OCI-LY7 (cell line): ENCODE data around the gene AURKB. TPM values are rescaled to one million over a fixed set of nuclear protein-coding genes. Genes with fewer than 3 reads are reported as not detected.

Experiments
- BruUV-seq: library from RNA; stranded (reverse); fragments of 400-500 nt; replicated peaks from 2 replicates; lab custom pipeline; 2021; lab: Mats Ljungman, UMichigan
- CTCF ChIA-PET: fragments of 300-600 bp; sonication (Branson Sonifier 250); formaldehyde crosslinking; loops from one replicate; lab custom pipeline; 2022; ENCODE audit warnings: antibody characterized with exemption; ENCODE audit not compliant: unreplicated experiment; lab: Charles Lee
- POLR2A ChIA-PET: fragments of 300-600 bp; sonication (Branson Sonifier 250); formaldehyde crosslinking; loops from one replicate; lab custom pipeline; 2022; ENCODE audit warnings: antibody characterized with exemption; lab: Charles Lee
- DNase-seq: peaks from one replicate; pipeline ENCODE4 v3.0.0-alpha.2; 2015; ENCODE audit warnings: low spot score
- H2AFZ ChIP-seq: fragments of 200-600 bp; sonication (generic), shearing (Covaris generic); 2 replicates; pipeline ENCODE4 v1.6.1; 2014; ENCODE audit warnings: mild to moderate bottlenecking, antibody characterized with exemption, low read length, moderate library complexity
- H3K27ac ChIP-seq: fragments of 200-600 bp; sonication (generic); 2 replicates; pipeline ENCODE4 v1.5.1; 2014; ENCODE audit warnings: mixed run types, low read depth, mild to moderate bottlenecking, moderate library complexity, low read length, inconsistent platforms; ENCODE audit not compliant: poor library complexity, severe bottlenecking
- H3K36me3 ChIP-seq: fragments of 200-600 bp; sonication (generic); 2 replicates; pipeline ENCODE4 v1.6.1; 2014; ENCODE audit warnings: mild to moderate bottlenecking, antibody characterized with exemption, low read length, moderate library complexity, mixed read lengths; ENCODE audit not compliant: insufficient read depth
- H3K4me1 ChIP-seq: fragments of 200-600 bp; sonication (generic); 2 replicates; pipeline ENCODE4 v1.5.1; 2014; ENCODE audit warnings: mild to moderate bottlenecking, low read length; ENCODE audit not compliant: insufficient read depth, poor library complexity, severe bottlenecking
- H3K4me2 ChIP-seq: fragments of 200-600 bp; sonication (generic); 2 replicates; pipeline ENCODE4 v1.6.1; 2014; ENCODE audit warnings: mild to moderate bottlenecking, low read length
- H3K4me3 ChIP-seq: fragments of 200-600 bp; sonication (generic); 2 replicates; pipeline ENCODE4 v1.5.1; 2014; ENCODE audit warnings: mild to moderate bottlenecking, low read depth, low read length; ENCODE audit not compliant: poor library complexity, severe bottlenecking
- H3K79me2 ChIP-seq: fragments of 200-600 bp; sonication (generic); 2 replicates; pipeline ENCODE4 v1.6.1; 2016; ENCODE audit warnings: low read depth, mild to moderate bottlenecking, low read length, moderate library complexity, mixed read lengths; ENCODE audit not compliant: insufficient read depth
- H3K9me2 ChIP-seq: fragments of 200-600 bp; sonication (generic); 2 replicates; pipeline ENCODE4 v1.6.1; 2016; ENCODE audit warnings: mild to moderate bottlenecking, low read length, mixed read lengths; ENCODE audit not compliant: insufficient read depth
- H3K9me3 ChIP-seq: fragments of 200-600 bp; sonication (generic); 2 replicates; pipeline ENCODE4 v1.6.1; 2014; ENCODE audit warnings: mild to moderate bottlenecking, mixed run types, low read length, mixed read lengths
- H4K20me1 ChIP-seq: fragments of 200-600 bp; sonication (generic); 2 replicates; pipeline ENCODE4 v1.6.1; 2014; ENCODE audit warnings: mild to moderate bottlenecking, antibody characterized with exemption, low read length, moderate library complexity, mixed read lengths; ENCODE audit not compliant: insufficient read depth
- CTCF ChIP-seq: fragments of 200-600 bp; sonication (generic); conservative IDR thresholded peaks from 2 replicates; pipeline ENCODE4 v1.5.1; 2014; ENCODE audit warnings: mild to moderate bottlenecking, antibody characterized with exemption, low read length, moderate library complexity, mixed read lengths
- EZH2phosphoT487 ChIP-seq: fragments of 200-600 bp; sonication (generic); IDR thresholded peaks from 2 replicates; pipeline ENCODE4 v1.6.1; 2018; ENCODE audit warnings: low read depth, borderline replicate concordance, mild to moderate bottlenecking, mixed run types, antibody characterized with exemption, low read length, moderate library complexity, mixed read lengths
- intact Hi-C: fragments of 100-400 bp; cut with micrococcal nuclease; formaldehyde crosslinking; loops from one replicate; pipeline ENCODE4 v1.10.0; 2022; ENCODE audit not compliant: unreplicated experiment
- total RNA-seq, 2 experiments: library from RNA; depleted of rRNA in 1 of 2; stranded (reverse); fragments of >200 nt in 1 of 2; shearing (Covaris generic) in 1 of 2; gene quantifications; 2 replicates each; pipeline ENCODE4 v1.2.3, GENCODE V29; 2014 to 2022

AURKB gene
- total RNA-seq, 2 experiments from 2014 or later, result 283 to 310 TPM

- CTCF ChIA-PET, result no interaction called here
- TF ChIP-seq EZH2phosphoT487 (no peak), CTCF (no peak)
- POLR2A ChIA-PET, result interaction anchor here (1.0 to 1.6 kb wide), 2 partner anchors 10 to 26 kb away, joined by 5 to 7 read pairs; partner anchors contain the start of gene AURKB
- H3K9me2 ChIP-seq, result no peaks in the 10 kb centered on the region
- intact Hi-C loops, result no loop called here
- DNase-seq, result no peak
- BruUV-seq, result no TSS peak
- H3K4me3 ChIP-seq, result no peak overlapping the region
- no peaks in the 10 kb centered on the region for H3K4me1 ChIP-seq
- no peak overlapping the region for H3K27ac ChIP-seq
- H3K4me2 ChIP-seq, result no peak overlapping the region
- no peaks in the 10 kb centered on the region for H3K79me2 ChIP-seq
- no peaks in the 10 kb centered on the region for H4K20me1 ChIP-seq
- H3K36me3 ChIP-seq, result peaks cover 94% of the 10 kb centered on the region
- H3K9me3 ChIP-seq, result no peaks in the 10 kb centered on the region
- no peak overlapping the region for H2AFZ ChIP-seq
These were observed 26.8 kb upstream of the AURKB start for GRCh38 chr17:8237175-8237574.

GRCh38 chr17:8235676-8236075, 25.3 kb upstream of the AURKB start:
- Histone ChIP-seq H4K20me1 (no peaks in the 10 kb centered on the region), H3K4me2 (no peak overlapping the region), H3K9me3 (no peaks in the 10 kb centered on the region), H3K36me3 (peaks cover 96% of the 10 kb centered on the region), H3K4me3 (no peak overlapping the region), H3K79me2 (no peaks in the 10 kb centered on the region), H3K4me1 (no peaks in the 10 kb centered on the region), H3K9me2 (no peaks in the 10 kb centered on the region), H2AFZ (no peak overlapping the region), H3K27ac (no peak overlapping the region)
- intact Hi-C loops, result no loop called here
- no peak for DNase-seq
- ChIA-PET POLR2A (interaction anchor here (1.4 kb wide), 1 partner anchor 59 kb away, joined by 4 read pairs; the partner anchor contains the start of gene SLC25A35), CTCF (interaction anchor here (0.6 kb wide), 1 partner anchor 57 kb away, joined by 3 read pairs; no protein-coding TSS in a partner anchor)
- TF ChIP-seq EZH2phosphoT487 (no peak), CTCF (no peak)
- BruUV-seq, result no TSS peak
